HG02885 (cell line): ENCODE measurements around the gene ZNF792.
"Not testable (repeated sequence)": the region's sequence is repeated elsewhere in the genome, so short reads cannot be mapped to it uniquely, and the experiment has no call there.

ENCODE experiments used
- ATAC-seq: cut with Tn5 transposase; IDR thresholded peaks from one replicate; pipeline ENCODE4 v1.9.1; 2021; ENCODE audit warnings: mild to moderate bottlenecking; ENCODE audit not compliant: unreplicated experiment, poor library complexity

ZNF792 gene

DNA sequence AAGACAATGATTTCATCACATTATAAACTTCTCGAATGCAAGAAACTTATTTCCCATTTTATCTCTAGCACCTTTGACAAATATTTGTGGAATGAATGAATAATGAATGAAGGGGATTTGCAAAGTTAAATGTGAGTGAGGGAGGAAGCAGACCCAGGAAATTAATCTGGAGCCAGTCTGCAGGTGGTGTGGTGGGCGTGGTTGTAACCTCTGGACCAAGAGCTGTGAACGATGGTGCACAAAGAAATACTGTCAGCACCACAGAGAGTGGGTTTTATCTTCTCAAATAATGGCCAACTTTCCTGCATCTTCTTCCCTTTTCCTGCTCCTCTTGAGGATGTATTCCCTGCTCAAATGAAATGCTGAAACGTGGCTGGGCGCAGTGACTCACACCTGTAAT lies 11.0 kb upstream of the ZNF792 start:
- no peak for ATAC-seq

DNA sequence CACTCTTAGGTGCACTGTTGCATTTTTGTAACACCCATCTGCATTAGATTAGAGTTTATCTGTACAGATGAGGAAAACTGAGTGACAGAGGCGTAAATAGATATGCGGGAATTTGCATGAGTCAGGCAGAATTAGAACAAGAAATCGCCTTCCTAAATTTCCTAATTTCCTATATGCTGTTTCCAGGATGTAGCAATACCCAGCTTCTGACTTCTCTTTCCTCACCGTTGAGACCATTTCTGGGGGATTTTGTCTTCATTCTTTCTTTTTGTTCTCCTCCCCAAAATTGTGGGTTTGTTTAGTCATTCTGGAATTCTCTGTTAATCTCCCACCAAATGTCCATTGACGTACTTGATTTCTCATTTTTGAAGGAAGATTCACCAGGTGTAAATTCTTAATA lies 10.6 kb upstream of the ZNF792 start:
- ATAC-seq: no peak

- ATAC-seq: no peak
These were observed 8.2 kb upstream of the ZNF792 start for GRCh38 chr19:34972163-34972705.

DNA sequence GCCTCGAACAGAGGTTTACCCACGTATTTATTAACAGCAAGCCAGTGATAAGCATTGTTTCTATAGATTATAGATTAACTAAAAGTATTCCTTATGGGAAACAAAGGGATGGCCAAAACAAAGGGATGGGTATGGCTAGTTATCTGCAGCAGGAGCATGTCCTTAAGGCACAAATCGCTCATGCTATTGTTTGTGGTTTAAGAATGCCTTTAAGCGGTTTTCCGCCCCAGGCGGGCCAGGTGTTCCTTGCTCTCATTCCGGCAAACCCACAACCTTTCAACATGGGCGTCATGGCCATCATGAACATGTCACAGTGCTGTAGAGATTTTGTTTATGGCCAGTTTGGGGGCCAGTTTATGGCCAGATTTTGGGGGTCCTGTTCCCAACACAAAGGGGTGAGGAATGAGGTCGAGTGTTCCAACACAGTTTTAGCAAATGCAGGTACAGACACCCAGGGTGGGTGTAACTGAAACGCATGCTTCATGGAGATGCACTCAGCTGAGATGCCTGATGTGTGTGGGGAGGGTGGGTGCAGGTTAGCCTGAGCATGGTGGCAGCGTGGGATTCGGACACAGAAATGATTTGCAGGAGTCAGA lies 6.3 kb upstream of the ZNF792 start:
- not testable (repeated sequence) for ATAC-seq

DNA sequence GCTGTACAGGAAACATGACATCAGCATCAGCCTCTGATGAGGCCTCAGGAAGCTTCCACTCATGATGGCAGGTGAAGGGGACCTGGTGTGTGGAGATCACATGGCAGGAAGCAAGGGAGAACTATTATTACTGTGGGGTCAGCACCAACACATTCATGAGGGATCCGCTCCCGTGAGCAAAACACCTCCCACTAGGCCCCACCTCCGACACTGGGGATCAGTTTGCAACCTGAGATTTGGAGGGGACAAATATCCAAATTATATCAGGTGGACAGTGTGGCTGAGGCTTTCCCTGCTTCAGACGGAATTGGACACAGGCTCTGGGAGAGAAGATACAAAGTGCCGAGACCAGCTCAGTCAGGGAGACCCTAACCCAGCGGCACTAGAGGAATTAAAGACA lies 5.7 kb upstream of the ZNF792 start:
- ATAC-seq: no peak

GRCh38 chr19:34967551-34967950 lies 3.5 kb upstream of the ZNF792 start:
- no peak for ATAC-seq

- not testable (repeated sequence) for ATAC-seq
These were observed 1.5 kb upstream of the ZNF792 start for GRCh38 chr19:34965505-34965904.

DNA sequence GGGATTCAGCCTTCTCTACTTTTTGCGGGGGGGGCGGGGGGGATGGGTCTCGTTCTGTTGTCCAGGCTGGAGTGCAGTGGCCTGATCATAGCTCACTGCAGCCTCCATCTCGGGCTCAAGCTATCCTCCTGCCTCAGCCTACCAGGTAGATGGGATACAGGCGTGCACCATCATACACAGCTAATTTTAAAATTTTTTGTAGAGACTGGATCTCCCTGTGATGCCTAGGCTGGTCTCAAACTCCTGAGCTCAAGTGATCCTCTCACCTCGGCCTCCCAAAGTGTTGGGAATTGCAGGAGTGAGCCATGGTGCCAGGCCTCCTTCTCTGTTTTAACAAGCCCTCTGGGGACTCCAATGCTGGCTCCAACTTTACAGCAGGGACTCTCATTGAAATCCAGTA lies 569 bp upstream of the ZNF792 start:
- ATAC-seq: no peak

GRCh38 chr19:34962687-34963572 lies 1.1 kb downstream of the ZNF792 start:
- ATAC-seq: no peak

DNA sequence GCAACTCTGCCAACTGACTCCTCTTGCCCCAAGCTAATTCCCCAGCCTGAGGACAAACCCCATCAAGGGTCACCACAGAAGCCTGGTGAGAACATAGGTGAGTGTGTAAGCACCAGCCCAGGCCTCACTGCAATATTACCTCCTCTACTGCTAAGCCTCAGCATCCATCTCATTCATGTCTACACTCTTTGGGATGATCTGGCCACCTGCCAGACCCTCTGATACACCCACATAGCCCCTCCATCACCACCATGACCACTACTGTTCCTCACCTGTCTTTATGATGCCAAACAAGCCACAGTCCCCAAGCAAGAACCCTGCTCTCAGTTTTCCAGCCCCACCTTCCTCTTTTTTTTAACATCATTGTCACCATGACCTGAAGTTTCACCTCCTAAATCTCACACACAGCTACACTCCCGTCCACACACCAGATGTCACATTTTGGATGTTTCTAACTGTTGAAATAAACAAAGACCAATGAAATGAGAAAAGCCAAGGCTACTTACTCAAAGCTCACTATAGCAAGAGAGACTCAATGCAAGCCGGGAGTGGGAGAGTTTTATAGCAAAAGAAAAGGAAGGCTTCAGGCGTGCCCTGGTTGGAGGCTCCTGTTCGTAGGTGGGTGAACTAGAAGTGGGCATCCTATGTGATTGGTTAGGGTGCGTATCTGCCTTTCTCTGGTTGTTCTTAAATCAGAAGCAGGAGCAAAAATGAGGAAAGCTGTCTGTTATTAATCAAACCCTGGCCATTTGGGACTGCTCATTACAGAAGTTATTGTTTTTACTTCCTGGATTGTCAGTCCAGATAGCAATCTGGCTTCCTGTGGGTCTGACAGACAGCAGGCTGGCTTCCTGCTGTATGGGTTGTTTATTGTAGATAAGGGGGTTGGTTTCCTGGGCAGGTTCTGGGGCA lies 2.0 kb downstream of the ZNF792 start:
- ATAC-seq: no peak

- no peak for ATAC-seq
These were observed 2.9 kb downstream of the ZNF792 start for GRCh38 chr19:34960940-34961679.

GRCh38 chr19:34960103-34960805 lies 3.8 kb downstream of the ZNF792 start:
- no peak for ATAC-seq

DNA sequence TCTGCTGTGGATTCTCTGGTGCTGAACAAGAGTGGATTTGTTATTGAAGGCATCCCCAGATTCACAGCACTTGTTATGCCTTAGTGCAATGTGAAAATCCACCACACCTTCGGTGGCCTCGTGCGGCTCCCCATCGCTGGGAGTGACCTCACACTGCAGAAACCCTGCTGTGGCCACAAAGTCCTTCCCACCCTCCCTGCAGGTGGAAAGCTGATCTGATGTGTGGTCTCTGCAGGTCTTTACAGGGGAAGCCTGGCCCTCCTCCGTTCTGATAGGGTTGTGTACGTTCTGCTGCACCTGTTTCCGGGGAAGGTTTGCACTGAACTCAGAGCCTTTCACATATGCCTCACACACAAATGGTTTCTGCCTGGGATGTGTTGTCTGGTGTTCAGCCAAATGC lies 5.0 kb downstream of the ZNF792 start:
- ATAC-seq: no peak

DNA sequence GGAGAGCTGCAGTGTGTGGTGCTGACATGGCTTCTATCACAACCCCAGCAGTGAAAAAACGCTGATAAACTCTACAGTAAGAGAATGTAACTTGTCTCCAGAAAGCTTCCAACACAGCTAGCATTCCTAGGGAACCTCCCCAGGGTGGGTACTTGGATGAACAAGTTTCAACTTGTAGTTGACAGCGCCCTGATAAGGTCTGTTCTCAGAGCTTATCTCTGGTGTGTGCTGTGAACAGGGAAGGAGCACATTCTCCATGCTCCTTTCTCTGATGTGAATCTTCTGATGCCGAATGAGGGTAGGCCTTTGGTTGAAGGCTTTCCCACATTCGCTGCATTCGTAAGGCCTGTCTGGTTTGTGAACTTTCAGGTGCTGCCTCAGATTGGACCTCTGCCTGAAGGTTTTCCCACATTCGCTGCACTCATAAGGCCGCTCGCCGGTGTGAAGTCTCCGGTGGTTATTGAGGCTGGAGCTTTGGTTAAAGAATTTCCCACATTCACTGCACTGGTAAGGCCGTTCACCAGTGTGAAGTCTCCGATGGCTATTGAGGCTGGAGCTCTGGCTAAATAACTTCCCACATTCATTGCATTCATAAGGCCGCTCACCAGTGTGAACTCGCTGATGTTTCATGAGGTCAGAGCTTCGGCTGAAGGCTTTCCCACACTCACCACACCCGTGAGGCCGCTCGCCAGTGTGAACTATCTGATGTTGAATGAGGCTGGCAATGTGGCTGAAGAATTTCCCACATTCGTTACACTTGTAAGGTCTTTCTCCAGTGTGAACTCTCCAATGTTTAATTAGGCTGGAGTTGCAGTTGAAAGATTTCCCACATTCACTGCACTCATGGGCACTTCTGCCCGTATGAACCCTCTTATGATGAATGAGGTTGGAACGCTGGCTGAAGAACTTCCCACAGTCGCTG lies 5.9 kb downstream of the ZNF792 start:
- no peak for ATAC-seq

GRCh38 chr19:34953092-34953491 lies 10.9 kb downstream of the ZNF792 start:
- ATAC-seq: no peak

- no peak for ATAC-seq
These were observed 20.0 kb downstream of the ZNF792 start for GRCh38 chr19:34943861-34944573.

DNA sequence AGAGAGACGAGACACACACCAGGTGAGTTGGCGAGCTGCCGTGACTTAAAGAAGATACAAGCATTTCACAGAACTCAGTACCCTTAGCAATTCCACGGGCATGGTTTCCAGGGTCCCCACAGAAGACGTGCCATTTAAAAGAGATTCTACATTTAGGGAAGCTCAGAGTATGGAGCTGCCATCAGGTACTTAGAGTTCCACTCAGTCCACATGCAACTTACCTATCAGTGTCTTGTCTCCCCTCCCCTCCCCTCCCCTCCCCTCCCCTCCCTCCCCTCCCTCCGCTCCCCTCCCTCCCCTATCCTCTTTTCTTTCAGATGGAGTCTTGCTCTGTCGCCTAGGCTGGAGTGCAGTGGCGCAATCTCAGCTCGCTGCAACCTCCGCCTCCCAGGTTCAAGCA lies 25.1 kb downstream of the ZNF792 start:
- ATAC-seq: no peak

DNA sequence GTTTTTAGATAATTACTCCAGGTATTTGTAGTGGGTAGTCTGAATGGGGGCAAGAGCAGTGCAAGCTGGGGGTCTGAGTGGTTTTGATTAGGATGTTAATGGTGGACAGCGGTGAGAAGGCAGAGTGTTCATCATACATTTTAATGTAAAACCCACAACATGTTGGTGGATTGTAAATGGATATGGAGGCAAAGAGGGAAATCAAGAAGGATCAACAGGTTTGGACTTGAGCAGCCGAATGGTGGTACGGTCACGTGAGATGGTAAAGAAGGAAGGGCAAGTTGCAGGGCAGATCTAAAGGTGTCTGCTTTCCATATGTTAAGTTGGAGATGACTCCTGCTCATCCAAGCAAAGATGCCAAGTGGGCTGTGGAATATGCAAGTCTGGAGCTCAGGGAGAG lies 27.8 kb downstream of the ZNF792 start:
- no peak for ATAC-seq
